GM12891 (cell line): Measurements from ENCODE around the gene USP4.

Experiments
- PAX5 ChIP-seq: IDR thresholded peaks from 2 replicates; pipeline ENCODE4 v1.6.1; 2011; ENCODE audit warnings: low read length, moderate library complexity, mild to moderate bottlenecking; ENCODE audit not compliant: insufficient read depth, severe bottlenecking
- POLR2A ChIP-seq: IDR thresholded peaks from 2 replicates; pipeline ENCODE4 v1.6.1; 2011; ENCODE audit warnings: low read depth, low read length, control low read depth
- POLR2AphosphoS5 ChIP-seq: IDR thresholded peaks from 2 replicates; pipeline ENCODE4 v1.6.1; 2011; ENCODE audit warnings: low read depth, low read length, control low read depth
- POU2F2 ChIP-seq: IDR thresholded peaks from 2 replicates; pipeline ENCODE4 v1.6.1; 2011; ENCODE audit warnings: low read depth, mild to moderate bottlenecking, control low read depth, low read length, moderate library complexity
- SPI1 ChIP-seq: IDR thresholded peaks from 2 replicates; pipeline ENCODE4 v1.6.1; 2011; ENCODE audit warnings: low read depth, low read length, control low read depth
- TAF1 ChIP-seq: IDR thresholded peaks from 2 replicates; pipeline ENCODE4 v1.6.1; 2011; ENCODE audit warnings: low read depth, low read length, control low read depth

- TF ChIP-seq POLR2AphosphoS5 (no peak), TAF1 (no peak), POLR2A (no peak), POU2F2 (no peak), SPI1 (no peak), PAX5 (no peak)
Measured at GRCh38 chr3:49296781-49297411, 43.0 kb downstream of the USP4 start.
